Subcutaneous abdominal adipose tissue (tissue), 5 donors: ENCODE results near the gene METTL8.

Experiments used
- H3K27ac ChIP-seq: one replicate; pipeline ENCODE4 v1.7.0; 2013; ENCODE audit warnings: low read depth, mild to moderate bottlenecking, inconsistent platforms, low read length, moderate library complexity
- H3K27me3 ChIP-seq, 5 donors: one replicate each; pipeline ENCODE4 v1.7.0; 2013; ENCODE audit warnings: low read length in 5 of 5, inconsistent platforms in 1 of 5; ENCODE audit not compliant: control insufficient read depth in 5 of 5, insufficient read depth in 4 of 5
- H3K36me3 ChIP-seq, 5 donors: one replicate each; pipeline ENCODE4 v1.7.0; 2013; ENCODE audit warnings: low read length in 5 of 5; ENCODE audit not compliant: control insufficient read depth in 5 of 5, insufficient read depth in 5 of 5
- H3K4me1 ChIP-seq, 5 donors: one replicate each; pipeline ENCODE4 v1.7.0; 2013; ENCODE audit warnings: low read length in 5 of 5, mild to moderate bottlenecking in 3 of 5, moderate library complexity in 1 of 5; ENCODE audit not compliant: control insufficient read depth in 5 of 5, insufficient read depth in 5 of 5
- H3K4me3 ChIP-seq, 5 donors: one replicate each; pipeline ENCODE4 v1.7.0; 2013; ENCODE audit warnings: low read length in 5 of 5, low read depth in 1 of 5
- H3K9ac ChIP-seq, 5 donors: one replicate each; pipeline ENCODE4 v1.7.0; 2013; ENCODE audit warnings: low read length in 5 of 5, mild to moderate bottlenecking in 4 of 5, moderate library complexity in 3 of 5
- H3K9me3 ChIP-seq, 5 donors: one replicate each; pipeline ENCODE4 v1.7.0; 2013; ENCODE audit warnings: low read length in 5 of 5; ENCODE audit not compliant: control insufficient read depth in 5 of 5
- donor health status: healthy.
- donor health status: healthy.
- donor health status: healthy.
- donor health status: healthy.
- donor health status: healthy.

METTL8 gene

GRCh38 chr2:171404261-171404660, 29.5 kb downstream of the METTL8 start:
- Histone ChIP-seq H3K9ac (no peak overlapping the region), H3K4me1 (no peaks in the 10 kb centered on the region), H3K36me3 (no peaks in the 10 kb centered on the region), H3K27ac (no peak overlapping the region), H3K27me3 (no peaks in the 10 kb centered on the region), H3K9me3 (peaks cover 0 to 8% (median 0%) of the 10 kb centered on the region in 5 donors), H3K4me3 (no peak overlapping the region)

GRCh38 chr2:171402906-171403580, 30.7 kb downstream of the METTL8 start:
- H3K27ac ChIP-seq, result no peak overlapping the region
- H3K4me3 ChIP-seq, result no peak overlapping the region
- H3K36me3 ChIP-seq, result no peaks in the 10 kb centered on the region
- H3K27me3 ChIP-seq, result no peaks in the 10 kb centered on the region
- H3K4me1 ChIP-seq, result no peaks in the 10 kb centered on the region
- no peak overlapping the region for H3K9ac ChIP-seq
- H3K9me3 ChIP-seq, result peaks cover 0 to 8% (median 0%) of the 10 kb centered on the region in 5 donors

GRCh38 chr2:171401947-171402346, 31.8 kb downstream of the METTL8 start:
- Histone ChIP-seq H3K9ac (no peak overlapping the region), H3K27me3 (no peaks in the 10 kb centered on the region), H3K27ac (no peak overlapping the region), H3K36me3 (no peaks in the 10 kb centered on the region), H3K9me3 (peaks cover 0 to 8% (median 0%) of the 10 kb centered on the region in 5 donors), H3K4me3 (no peak overlapping the region), H3K4me1 (no peaks in the 10 kb centered on the region)

GRCh38 chr2:171400395-171400794, 33.4 kb downstream of the METTL8 start:
- H3K4me3 ChIP-seq, result no peak overlapping the region
- H3K9ac ChIP-seq, result no peak overlapping the region
- H3K4me1 ChIP-seq, result no peaks in the 10 kb centered on the region
- H3K27ac ChIP-seq, result no peak overlapping the region
- peaks cover 0 to 8% (median 0%) of the 10 kb centered on the region in 5 donors for H3K9me3 ChIP-seq
- no peaks in the 10 kb centered on the region for H3K27me3 ChIP-seq
- no peaks in the 10 kb centered on the region for H3K36me3 ChIP-seq

- Histone ChIP-seq H3K36me3 (no peaks in the 10 kb centered on the region), H3K27ac (no peak overlapping the region), H3K9ac (no peak overlapping the region), H3K27me3 (no peaks in the 10 kb centered on the region), H3K9me3 (peaks cover 0 to 8% (median 0%) of the 10 kb centered on the region in 5 donors), H3K4me1 (no peaks in the 10 kb centered on the region), H3K4me3 (no peak overlapping the region)
These were observed 34.5 kb downstream of the METTL8 start for GRCh38 chr2:171399292-171399691.

- no peaks in the 10 kb centered on the region for H3K9me3 ChIP-seq
- no peak overlapping the region for H3K9ac ChIP-seq
- no peak overlapping the region for H3K4me3 ChIP-seq
- H3K4me1 ChIP-seq, result no peaks in the 10 kb centered on the region
- no peak overlapping the region for H3K27ac ChIP-seq
- H3K27me3 ChIP-seq, result no peaks in the 10 kb centered on the region
- no peaks in the 10 kb centered on the region for H3K36me3 ChIP-seq
These were observed 39.5 kb downstream of the METTL8 start for GRCh38 chr2:171394164-171394740.

- H3K4me3 ChIP-seq, result no peak overlapping the region
- no peak overlapping the region for H3K27ac ChIP-seq
- H3K36me3 ChIP-seq, result no peaks in the 10 kb centered on the region
- H3K9ac ChIP-seq, result no peak overlapping the region
- no peaks in the 10 kb centered on the region for H3K27me3 ChIP-seq
- H3K4me1 ChIP-seq, result peaks cover 0 to 5% (median under 1%) of the 10 kb centered on the region in 5 donors
- no peaks in the 10 kb centered on the region for H3K9me3 ChIP-seq
These were observed 40.3 kb downstream of the METTL8 start for GRCh38 chr2:171393487-171393886.

DNA sequence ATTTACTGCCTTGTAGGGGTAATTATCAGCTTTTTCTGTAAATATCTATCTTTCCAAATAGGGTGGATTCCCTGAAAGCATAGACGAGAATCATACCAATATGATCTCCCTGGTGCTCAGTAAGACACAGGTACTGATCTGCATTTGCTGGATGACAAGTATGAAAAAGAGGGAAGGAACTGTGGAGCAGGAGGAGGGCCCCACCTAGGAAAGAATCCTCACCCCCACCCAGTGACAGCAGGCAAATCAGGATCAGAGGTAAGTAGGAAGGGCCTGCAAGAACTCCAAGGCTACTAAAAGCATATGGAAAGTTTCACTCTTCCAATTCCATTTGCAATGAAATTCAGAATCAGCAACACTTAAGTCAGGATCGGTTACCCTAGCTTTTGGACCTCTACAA, 42.3 kb downstream of the METTL8 start:
- Histone ChIP-seq H3K27ac (no peak overlapping the region), H3K36me3 (no peaks in the 10 kb centered on the region), H3K4me1 (peaks cover 0 to 10% (median 5%) of the 10 kb centered on the region in 5 donors), H3K27me3 (no peaks in the 10 kb centered on the region), H3K4me3 (no peak overlapping the region), H3K9me3 (no peaks in the 10 kb centered on the region), H3K9ac (no peak overlapping the region)

DNA sequence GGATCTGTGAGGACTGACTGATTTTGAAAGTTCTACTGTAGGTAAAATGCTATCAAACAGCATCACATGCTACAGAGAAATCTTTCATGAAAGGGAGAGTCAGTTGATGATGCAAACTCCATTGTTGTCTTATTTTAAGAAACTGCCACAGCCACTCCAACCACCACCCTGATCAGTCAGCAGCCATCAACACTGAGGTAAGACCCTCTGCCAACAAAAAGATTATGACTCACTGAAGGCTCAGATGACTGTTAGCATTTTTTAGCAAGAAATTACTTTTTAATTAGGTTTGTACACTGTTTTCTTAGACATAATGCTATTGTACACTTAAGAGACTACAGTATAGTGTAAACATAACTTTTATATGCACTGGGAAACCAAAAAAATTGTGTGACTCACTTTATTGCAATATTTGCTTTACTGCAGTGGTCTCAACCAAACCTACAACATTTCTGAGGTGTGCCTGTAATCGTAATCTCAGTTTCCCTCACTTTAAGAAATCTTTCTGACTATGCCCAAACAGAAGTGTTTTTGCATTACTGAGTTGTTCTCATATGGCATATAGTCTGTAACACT, 42.8 kb downstream of the METTL8 start:
- Histone ChIP-seq H3K9me3 (no peaks in the 10 kb centered on the region), H3K4me1 (peaks cover 0 to 10% (median 5%) of the 10 kb centered on the region in 5 donors), H3K27me3 (no peaks in the 10 kb centered on the region), H3K27ac (no peak overlapping the region), H3K4me3 (no peak overlapping the region), H3K36me3 (no peaks in the 10 kb centered on the region), H3K9ac (no peak overlapping the region)

GRCh38 chr2:171389780-171390179, 44.0 kb downstream of the METTL8 start:
- H3K36me3 ChIP-seq, result no peaks in the 10 kb centered on the region
- H3K9me3 ChIP-seq, result no peaks in the 10 kb centered on the region
- H3K4me1 ChIP-seq, result peaks cover 0 to 10% (median 5%) of the 10 kb centered on the region in 5 donors
- no peaks in the 10 kb centered on the region for H3K27me3 ChIP-seq
- no peak overlapping the region for H3K9ac ChIP-seq
- H3K27ac ChIP-seq, result no peak overlapping the region
- H3K4me3 ChIP-seq, result no peak overlapping the region
